ENCODE results near the gene KLHDC1. TPM values are rescaled to one million over a fixed set of nuclear protein-coding genes. Genes with fewer than 3 reads are reported as not detected.
"Not testable (repeated sequence)": the region's sequence is repeated elsewhere in the genome, so short reads cannot be mapped to it uniquely, and the experiment has no call there.

Gene KLHDC1
- total and polyA plus RNA-seq, 10 donors: 3.1 to 12.8 (median 8.7) TPM

GRCh38 chr14:49778421-49778820 is 85.5 kb downstream of the KLHDC1 start:
- Histone ChIP-seq H3K9me3 (no peaks in the 10 kb centered on the region), H3K27me3 (replicated peaks in 1 of 7) (no peaks in the 10 kb centered on the region), H3K4me1 (peaks cover 0 to 7% (median 0%) of the 10 kb centered on the region in 6 donors), H3K36me3 (peaks cover 0 to 100% (median 91%) of the 10 kb centered on the region in 6 donors), H3K4me3 (no peak overlapping the region), H3K27ac (no peak overlapping the region)
- intact Hi-C loops (cut with DNase I; ENCODE audit: low total_unique reads): no loop called here
- DNase-seq: no peak
- TF ChIP-seq POLR2AphosphoS5 (IDR thresholded peaks at IDR 0.05) (no peak), POLR2A (IDR thresholded peaks at IDR 0.05) (no peak), CTCF (IDR thresholded peaks at IDR 0.05 in 8 of 11, conservative IDR thresholded peaks at IDR 0.05 in 3 of 11) (no peak)
- 91 to 100% (median 100%) methylated on average over 2 of the region's 2 CpGs for WGBS, 5 donors

- H3K4me1 ChIP-seq; DNase-seq; H3K4me3 ChIP-seq; H3K27ac ChIP-seq; intact Hi-C loops (cut with DNase I; ENCODE audit: low total_unique reads); H3K27me3 ChIP-seq (replicated peaks in 1 of 7); H3K9me3 ChIP-seq: not testable (repeated sequence)
- peaks cover 0 to 100% (median 92%) of the 10 kb centered on the region in 6 donors for H3K36me3 ChIP-seq
- 93 to 97% (median 94%) methylated on average over 7 of the region's 7 CpGs for WGBS, 5 donors
Measured at GRCh38 chr14:49781040-49781439, 88.1 kb downstream of the KLHDC1 start.

- intact Hi-C loops (cut with DNase I; ENCODE audit: low total_unique reads): no loop called here
- H3K36me3 ChIP-seq: peaks cover 0 to 100% (median 93%) of the 10 kb centered on the region in 6 donors
- peaks cover 0 to 4% (median 0%) of the 10 kb centered on the region in 6 donors for H3K4me1 ChIP-seq
- no peaks in the 10 kb centered on the region for H3K9me3 ChIP-seq
- H3K4me3 ChIP-seq: no peak overlapping the region
- H3K27ac ChIP-seq: no peak overlapping the region
- DNase-seq: no peak
- 83 to 90% (median 89%) methylated on average over 3 of the region's 3 CpGs for WGBS, 5 donors
- H3K27me3 ChIP-seq (replicated peaks in 1 of 7): no peaks in the 10 kb centered on the region
- TF ChIP-seq POLR2AphosphoS5 (IDR thresholded peaks at IDR 0.05): no peak
- no peak for TF ChIP-seq POLR2A (IDR thresholded peaks at IDR 0.05)
- no peak for TF ChIP-seq CTCF (IDR thresholded peaks at IDR 0.05 in 8 of 11, conservative IDR thresholded peaks at IDR 0.05 in 3 of 11)
Measured at GRCh38 chr14:49783394-49784014, 90.6 kb downstream of the KLHDC1 start.

GRCh38 chr14:49786315-49786714 is 93.4 kb downstream of the KLHDC1 start:
- Histone ChIP-seq H3K36me3 (peaks cover 0 to 100% (median 94%) of the 10 kb centered on the region in 6 donors), H3K27ac (no peak overlapping the region), H3K27me3 (replicated peaks in 1 of 7) (no peaks in the 10 kb centered on the region), H3K4me3 (no peak overlapping the region), H3K4me1 (peaks cover 0 to 4% (median 0%) of the 10 kb centered on the region in 6 donors), H3K9me3 (no peaks in the 10 kb centered on the region)
- intact Hi-C loops (cut with DNase I; ENCODE audit: low total_unique reads): no loop called here
- TF ChIP-seq CTCF (IDR thresholded peaks at IDR 0.05 in 8 of 11, conservative IDR thresholded peaks at IDR 0.05 in 3 of 11): no peak
- TF ChIP-seq POLR2AphosphoS5 (IDR thresholded peaks at IDR 0.05): no peak
- no peak for TF ChIP-seq POLR2A (IDR thresholded peaks at IDR 0.05)
- no peak for DNase-seq
- WGBS, 5 donors: 95 to 100% (median 97%) methylated on average over 2 of the region's 2 CpGs
